ENCODE data around the gene YWHAG.
"Not testable (repeated sequence)": the region's sequence is repeated elsewhere in the genome, so short reads cannot be mapped to it uniquely, and the experiment has no call there.

Gene YWHAG

GRCh38 chr7:76292911-76293310, 65.9 kb downstream of the YWHAG start:
- not testable (repeated sequence) for DNase-seq

GRCh38 chr7:76292213-76292573, 66.6 kb downstream of the YWHAG start:
- no peak for DNase-seq

DNA sequence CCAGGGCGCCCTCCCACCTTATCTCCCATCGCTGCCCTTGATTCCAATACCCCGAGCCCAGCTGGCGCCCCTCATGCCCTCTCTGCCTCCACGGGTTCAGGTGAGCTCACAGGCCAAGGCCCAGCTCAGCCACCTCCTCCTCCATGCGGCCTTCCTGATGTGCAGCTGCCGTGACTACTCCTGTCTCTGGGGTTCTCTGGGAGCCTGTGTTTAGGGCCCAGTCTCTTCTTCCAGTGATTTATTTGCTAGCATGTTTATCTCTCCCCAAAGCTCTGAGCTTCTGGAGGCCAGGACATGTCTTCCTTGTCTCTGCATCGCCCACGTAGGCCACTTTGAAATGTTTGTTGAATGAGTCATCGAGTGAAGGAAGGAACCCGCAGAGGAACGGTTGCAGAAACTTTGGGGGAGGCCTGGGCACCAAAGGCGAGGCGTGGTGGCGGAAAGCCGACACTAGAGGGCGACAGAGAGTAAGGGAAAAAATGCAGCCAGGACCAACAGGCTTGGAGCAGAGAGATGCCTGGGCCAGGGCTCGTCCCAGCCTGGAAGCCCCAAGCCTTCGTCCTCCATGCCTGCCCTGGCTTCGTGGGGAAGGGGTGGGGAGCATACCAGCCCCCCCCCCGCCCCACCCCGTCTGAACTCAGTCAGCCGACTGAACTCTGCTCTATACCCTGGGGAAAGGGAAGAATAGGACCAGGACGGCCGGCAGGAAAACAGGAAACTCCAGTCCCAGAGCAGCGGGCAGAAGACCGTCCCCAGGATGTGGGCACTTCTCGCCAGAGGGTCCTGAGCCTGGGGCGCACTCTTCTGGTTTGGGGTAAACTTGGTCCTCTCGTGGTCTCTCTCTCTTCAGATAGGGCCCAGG, 67.2 kb downstream of the YWHAG start:
- peak; percentile 95 for DNase-seq

DNA sequence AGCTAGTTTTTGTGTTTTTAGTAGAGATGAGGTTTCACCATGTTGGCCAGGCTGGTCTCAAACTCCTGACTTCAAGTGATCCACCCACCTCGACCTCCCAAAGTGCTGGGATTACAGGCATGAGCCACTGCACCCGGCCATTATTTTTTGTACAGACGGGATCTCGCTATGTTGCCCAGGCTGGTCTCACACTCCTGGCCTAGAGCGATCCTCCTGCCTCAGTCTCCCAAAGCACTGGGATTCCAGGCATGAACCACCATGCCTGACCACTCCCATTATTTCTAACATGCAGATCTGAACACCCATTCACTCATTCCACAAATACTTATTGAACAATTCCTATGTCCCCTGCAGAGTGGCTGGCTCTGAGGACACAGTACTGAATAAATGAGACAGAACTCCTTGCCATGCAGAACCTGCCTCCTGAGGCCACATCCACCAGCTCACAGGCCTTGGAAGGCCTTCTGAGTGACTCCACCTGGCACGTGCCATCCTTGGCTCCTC, 67.9 kb downstream of the YWHAG start:
- DNase-seq, result not testable (repeated sequence)

GRCh38 chr7:76286842-76287403, 71.9 kb downstream of the YWHAG start:
- DNase-seq, result no peak

DNA sequence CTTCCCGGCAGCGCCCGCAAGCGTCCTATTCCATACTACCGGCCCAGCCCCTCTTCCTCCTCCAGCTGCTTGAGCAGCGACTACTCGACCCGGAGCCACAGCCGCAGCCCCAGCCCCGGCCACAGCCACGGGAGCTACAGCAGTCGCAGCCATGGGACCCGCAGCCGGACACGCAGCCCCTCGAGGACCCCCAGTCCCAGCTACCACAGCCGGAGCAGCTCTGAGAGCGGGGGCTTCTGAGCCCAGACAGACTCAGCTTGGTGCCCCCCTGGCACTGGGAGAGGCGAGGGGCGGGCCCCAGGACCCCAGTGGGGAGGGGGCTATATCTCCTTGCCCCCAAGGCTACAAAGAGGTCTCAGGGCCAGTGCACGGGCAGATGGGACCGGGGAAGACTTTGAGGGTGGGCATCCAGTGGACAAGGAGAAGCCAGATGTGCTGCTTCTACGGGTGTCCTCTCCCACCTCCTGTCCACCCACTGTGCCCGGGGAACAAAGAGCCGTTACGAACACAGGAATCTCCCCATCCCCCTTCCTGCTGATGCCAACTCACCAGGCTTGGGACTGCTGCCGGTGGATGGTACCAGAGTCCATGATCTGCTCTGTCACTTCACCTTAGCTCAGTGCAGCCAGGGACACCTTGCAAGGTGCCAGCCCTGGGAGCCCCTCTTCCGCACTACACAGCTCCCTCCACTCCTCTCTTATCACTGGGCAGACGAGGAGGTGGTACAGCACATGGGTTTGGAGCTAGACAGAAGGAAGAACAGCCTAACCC, 73.0 kb downstream of the YWHAG start:
- DNase-seq, result no peak

DNA sequence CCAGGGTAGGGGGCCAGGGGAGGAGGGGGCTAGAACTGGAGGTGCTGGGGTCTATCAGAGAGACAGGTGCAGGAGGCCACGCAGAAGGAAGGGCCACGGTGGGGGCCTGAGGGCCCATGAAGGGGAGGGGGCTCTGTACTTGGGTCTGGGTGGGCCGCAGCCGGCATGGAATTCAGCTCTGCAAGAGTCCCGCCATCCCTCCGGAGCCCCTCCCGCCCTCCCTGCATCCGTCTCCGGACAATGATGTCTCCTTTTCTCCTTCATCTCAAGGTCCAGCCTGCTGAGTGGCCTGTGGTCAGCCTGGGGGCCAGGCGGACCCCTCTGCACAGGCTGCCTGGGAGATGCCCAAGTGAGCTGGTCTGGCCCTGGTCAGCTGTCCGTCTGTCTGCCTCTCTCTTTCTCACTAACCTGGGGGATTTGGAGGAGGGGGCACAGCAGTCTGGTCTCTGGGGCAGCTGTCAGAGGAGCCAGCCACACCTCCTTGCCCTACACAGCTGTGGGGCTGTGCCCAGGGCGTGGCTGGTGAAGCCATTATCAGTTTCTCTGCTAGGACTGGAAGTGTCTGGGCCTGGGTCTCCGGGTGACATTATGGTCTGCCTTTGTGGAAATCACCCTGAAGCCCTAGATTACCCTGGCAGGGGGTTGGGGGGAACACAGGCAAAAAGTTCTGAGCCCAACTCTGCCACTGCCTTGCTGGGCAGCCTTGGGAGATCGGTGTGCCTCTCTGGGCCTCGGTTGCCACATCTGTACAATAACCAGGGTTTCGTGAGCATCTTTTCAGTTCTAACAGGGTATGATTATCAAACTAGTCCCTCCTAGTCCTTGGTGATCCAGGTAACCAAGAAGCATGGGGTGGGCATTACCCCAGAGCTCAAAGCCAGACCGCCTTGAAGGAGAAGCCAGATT, 75.3 kb downstream of the YWHAG start:
- DNase-seq, result no peak

DNA sequence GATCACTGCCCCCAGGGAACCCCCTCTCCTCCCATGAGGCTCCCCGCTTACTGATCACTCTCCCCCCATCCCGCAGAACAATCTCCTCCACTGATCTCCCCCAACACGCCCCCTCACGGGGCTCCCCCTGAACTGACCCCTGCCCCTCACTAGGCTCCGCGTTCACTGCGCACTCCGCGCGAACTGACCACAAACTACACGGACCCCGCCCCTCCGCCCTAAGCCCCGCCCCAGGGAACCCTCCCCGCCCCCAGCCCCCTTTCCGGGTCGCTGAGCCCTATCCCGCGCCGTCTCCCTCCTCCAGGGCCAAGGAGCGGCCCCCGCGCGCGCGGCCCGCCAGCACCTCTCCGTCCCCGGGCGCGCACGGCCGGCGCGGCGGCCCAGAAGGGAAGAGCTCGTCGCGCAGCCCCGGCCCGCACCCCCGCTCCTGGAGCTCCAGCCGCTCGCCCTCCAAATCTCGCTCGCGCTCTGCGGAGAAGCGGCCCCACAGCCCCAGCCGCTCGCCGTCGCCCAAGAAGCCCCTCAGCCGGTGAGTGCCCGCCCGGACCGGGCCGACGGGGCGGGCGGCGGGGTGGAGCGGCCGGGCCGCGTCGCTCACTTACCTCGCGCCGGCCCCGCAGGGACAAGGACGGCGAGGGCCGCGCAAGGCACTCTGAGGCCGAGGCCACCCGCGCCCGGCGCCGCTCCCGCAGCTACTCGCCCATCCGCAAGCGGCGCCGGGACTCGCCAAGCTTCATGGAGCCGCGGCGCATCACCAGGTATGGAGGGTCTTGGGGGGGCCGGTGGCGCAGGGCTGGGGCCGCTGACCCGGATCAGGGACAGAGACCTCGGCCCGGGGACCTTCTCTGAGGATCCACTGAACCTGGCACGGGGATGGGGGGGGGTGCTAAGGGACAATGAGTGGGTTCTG, 76.2 kb downstream of the YWHAG start:
- peak; percentile 77 for DNase-seq

- peak; percentile 55 for DNase-seq
Measured at GRCh38 chr7:76281706-76282343, 77.0 kb downstream of the YWHAG start.

DNA sequence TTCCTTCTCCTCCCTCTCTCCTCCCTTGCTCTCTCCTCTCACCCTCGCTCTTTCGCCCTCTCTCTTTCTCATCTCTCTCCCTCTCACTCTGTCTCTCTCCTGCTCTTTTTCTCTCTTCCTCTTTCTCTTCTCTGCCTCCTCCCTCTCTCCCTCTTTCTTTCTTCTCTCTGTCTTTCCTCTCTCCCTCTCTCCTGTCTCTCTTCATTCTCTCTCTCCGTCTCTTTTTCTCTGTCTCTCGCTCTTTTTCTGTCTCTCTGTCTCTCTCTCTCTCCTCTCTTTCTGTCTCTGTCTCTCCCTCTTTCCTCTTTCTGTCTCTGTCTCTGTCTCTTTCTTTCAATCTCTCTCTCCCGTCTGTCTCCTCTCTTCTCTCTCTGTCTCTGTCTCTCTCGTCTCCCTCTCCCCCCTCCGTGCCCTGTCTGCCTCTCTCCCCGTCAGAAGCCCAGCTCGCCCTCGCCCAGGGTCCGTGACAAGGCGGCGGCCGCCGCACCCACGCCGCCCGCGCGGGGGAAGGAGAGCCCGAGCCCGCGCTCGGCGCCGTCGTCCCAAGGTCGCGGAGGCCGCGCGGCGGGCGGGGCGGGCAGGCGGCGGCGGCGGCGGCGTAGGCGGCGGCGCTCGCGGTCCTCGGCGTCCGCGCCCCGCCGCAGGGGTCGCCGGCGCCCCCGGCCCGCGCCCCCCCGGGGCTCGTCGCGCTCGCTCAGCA, 77.6 kb downstream of the YWHAG start:
- peak; percentile 64 for DNase-seq

- peak; percentile 63 for DNase-seq
Measured at GRCh38 chr7:76280408-76280807, 78.4 kb downstream of the YWHAG start.

GRCh38 chr7:76278540-76278939, 80.3 kb downstream of the YWHAG start:
- DNase-seq, result peak; percentile 47
